NCI-H2107 treated with DMSO at 0.1 percent for 48 hours (cell line): ENCODE data around the gene AP2B1.
"Not testable (repeated sequence)": the region's sequence is repeated elsewhere in the genome, so short reads cannot be mapped to it uniquely, and the experiment has no call there.

Source experiments
- DNase-seq: peaks from one replicate; lab custom pipeline; 2025; ENCODE audit not compliant: unreplicated experiment; lab: John Stamatoyannopoulos, UW

Gene AP2B1

DNA sequence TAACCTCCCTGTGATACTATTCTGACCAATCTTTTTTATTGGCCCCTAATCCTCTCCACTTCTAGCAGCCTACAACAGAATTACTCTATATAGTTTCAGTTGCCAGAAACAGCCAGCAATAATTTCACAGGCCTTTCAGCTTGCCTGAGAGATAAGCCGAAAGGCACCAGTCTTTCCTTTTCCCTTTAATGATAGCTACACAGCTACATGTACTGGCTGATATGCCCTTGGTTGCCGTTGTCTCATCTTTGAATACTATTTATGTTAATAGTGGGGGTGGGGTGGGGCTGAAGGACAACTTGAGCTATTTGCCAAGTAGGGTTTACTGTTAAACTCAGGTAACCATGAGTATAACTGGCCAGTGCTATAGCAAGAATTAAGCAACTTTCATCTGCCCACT, 108.5 kb downstream of the AP2B1 start:
- no peak for DNase-seq

DNA sequence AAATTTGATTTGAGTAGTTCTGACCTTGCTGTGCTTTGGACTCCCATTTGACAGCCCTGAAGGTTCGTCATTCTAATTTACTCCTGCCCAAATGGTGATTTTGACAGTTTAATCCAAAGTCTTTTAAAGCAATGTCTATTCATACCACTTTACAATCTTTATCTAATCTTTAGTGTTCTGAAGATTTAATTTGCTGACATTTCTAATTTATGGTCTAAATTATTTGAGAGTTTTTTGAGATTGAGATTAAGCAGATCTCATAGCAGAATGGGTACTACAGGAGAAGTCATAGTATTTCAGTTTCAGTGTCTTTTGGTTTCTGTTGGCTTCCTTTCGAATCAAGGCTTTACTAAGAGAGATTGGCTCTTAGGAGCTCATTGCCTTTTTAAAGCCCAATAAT, 111.7 kb downstream of the AP2B1 start:
- no peak for DNase-seq

DNA sequence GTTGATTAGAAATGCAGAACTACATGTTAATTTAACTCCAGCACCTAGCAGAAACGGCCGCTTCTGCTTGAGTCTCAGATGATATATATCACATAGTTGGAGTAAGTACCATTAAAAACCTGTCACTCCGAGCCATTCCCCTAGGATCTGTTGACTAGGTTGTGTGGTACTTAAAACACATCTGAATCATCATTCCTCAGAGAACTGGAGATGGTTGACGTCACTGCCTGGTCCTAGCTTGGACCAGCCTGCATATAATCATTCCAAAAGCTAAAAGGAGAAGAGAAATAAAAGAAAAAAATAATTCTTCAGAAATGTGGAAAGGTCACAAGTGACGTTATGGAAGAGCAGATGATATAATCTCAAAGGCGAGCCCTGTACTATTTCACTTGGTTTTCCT, 113.0 kb downstream of the AP2B1 start:
- DNase-seq = no peak

DNA sequence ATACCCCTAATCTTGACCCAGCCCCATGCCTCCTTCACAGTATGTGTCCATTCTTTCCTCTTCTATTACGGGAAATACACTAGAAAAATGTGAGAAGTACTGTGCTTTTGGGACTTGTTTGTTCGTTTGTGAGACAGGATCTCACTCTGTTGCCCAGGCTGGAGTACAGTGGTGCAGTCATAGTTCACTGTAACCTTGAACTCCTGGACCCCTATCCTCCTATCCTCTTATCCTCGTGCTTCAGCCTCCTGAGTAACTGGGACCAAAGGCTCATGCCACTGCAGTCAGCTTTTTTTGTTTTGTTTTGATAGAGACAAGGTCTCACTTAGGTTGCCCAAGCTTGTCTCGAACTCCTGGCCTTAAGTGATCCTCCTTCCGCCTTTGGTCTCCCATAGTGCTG, 114.4 kb downstream of the AP2B1 start:
- DNase-seq = no peak

DNA sequence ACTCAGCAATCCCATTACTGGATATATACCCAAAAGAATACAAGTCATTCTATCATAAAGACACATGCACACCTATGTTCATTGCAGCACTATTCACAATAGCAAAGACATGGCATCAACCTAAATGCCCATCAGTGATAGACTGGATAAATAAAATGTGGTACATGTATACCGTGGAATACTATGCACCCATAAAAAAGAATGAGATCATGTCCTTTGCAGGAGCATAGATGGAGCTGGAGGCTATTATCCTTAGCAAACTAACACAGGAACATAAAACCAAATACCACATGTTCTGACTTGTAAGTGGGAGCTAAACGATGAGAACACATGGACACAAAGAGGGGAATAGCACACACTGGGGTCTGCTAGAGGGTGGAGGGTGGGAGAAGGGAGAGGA, 116.2 kb downstream of the AP2B1 start:
- not testable (repeated sequence) for DNase-seq

DNA sequence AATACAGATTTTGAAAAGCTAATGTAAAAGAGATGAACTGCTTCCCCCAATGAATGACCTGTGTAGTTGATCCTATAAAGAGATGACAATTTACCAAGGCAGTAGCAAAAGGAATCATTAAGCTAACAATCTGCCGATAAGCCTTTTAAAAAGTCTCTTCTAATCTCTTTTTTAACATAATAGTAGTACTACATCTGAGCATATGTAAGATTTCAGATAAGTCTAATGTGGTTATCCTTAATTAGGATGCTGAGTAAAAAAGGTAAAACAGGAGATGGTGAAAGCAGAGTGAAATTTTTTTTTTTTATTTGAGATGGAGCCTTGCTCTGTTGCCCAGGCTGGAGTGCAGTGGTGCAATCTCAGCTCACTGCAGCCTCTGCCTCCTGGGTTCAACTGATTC, 118.1 kb downstream of the AP2B1 start:
- DNase-seq = no peak

DNA sequence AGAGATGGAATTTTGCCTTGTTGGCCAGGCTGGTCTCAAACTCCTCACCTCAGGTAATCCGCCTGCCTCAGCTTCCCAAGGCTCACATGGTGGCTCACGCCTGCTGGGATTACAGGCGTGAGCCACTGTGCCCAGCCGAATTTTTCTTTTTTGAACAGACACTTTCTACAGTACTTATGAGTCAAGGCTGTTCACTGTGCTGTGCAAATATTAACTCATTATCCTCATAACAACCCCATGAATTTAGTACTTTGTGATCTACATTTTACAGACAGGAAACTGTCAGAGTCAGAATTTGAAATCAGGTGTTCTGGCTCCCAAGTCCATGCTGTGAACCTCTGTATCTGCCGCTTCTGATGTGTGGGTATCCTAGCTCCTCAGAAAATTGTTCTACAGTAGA, 118.6 kb downstream of the AP2B1 start:
- DNase-seq = no peak

DNA sequence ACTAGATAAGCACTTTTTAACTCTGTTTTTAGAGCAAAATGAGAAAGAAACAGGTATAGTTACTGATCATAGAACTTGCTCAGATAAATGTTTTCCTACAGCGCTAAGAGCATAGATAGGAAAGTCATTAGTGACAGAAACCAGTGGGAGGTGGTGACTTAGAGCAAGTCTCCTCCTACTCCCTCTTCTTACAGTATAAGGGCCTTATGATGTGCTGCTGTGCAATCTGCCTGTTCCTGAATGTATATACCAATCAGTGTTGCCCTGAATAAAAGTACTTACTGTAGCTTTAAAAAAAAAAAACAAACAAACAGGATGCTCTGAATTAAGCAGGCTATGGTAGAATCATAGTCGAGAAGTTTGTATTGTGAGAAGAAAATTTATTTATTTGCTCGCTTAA, 121.0 kb downstream of the AP2B1 start:
- DNase-seq = no peak

DNA sequence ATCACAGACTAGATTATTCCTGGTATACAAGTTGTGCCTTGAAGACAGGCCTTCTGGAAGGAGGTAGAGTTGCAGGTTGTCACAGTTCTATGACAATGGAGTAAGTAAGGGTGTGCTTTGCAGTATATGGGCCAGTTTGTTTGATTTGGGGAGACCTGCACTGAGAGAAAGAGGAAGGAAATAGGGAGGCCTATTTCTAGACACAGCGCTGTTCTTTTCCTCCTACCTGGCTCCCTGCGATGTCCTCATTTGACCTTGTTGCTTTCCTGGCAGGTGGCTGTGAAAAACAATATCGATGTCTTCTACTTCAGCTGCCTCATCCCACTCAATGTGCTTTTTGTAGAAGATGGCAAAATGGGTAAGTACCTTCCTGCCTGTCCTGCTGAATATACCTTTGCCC, 121.8 kb downstream of the AP2B1 start:
- peak; percentile 22 for DNase-seq

DNA sequence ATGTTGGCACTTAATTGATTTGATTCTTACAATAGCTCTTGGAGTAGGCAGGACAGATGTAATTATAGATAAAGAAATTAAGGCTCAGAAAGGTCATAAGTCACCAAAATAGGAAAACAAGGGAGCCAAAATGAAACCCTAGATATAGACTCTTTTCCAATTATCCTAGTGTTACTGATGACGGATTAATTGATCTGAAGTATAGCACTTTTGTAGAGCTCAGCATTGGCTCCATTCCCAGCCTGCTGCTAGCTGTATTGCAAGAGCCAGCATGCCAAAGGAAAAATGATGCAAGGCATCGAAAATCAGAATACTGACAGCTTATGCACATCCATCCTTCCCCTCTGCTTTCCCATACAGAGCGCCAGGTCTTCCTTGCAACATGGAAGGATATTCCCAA, 122.8 kb downstream of the AP2B1 start:
- no peak for DNase-seq

DNA sequence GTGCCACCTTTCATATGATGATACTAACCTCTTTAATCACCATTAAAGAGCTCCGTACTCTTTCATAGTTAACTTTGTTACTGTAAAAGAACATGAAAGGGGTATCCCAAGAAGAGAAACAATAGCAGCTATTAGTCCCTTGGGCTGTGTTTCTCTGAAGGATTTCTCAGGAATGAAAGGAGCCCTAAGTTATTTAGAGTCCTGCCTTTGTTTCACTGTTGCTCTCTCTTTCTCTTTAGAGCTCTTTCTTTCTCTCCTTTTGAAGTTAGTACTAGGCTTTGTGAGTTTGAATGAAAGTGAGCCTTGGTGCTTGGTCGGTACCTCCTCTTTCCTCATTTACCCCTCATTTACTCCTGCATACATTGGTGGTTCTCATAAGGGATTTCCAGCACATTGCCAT, 123.8 kb downstream of the AP2B1 start:
- DNase-seq = no peak

DNA sequence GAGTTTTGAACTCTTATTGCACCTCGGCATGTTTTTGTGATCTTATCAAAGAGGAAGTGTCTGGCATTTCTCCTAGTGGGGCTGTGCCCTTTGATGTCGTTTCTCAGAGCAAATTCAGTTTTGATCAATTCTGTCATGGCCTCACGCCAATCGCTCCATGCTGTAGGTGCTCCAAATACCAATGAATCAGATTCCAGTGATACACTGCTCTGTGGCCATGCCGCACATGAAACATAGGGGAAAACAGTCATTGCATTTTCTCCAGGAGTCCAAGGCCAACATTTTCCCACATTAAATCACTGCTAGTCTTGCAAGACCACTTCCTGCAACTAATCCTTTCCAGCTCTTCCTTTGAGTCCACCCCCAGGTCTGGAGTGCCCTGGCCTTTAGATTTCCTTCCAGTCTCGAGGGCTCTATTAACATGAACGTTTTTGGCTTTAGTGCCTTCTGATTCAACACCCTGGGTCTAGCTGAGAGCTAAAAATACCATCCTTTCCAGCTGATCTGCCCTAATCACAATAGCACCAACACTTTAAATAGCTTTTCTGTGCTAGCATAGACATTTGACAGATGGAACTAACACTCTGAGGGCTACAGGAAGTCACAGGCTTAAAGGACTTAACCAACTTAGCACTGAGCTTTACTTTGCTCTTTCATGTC, 126.1 kb downstream of the AP2B1 start:
- no peak for DNase-seq

DNA sequence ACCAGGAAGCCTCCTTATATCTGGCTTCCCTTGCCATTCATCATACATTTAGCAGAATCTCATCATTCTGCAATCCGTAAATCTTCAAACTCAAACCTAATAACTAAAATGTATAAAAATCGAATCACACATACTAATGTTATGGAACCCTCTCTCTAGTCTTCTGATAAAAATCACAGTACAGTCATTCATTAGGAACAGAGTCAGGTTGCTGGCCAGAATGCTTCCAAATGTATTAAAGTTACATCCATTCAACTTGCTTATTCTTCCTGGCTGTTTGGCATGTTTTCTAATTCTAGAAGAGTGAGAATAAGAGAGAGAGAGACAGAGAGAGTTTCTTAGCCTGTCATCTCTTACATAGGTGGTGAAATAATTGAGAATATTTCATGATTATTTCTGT, 127.9 kb downstream of the AP2B1 start:
- no peak for DNase-seq

DNA sequence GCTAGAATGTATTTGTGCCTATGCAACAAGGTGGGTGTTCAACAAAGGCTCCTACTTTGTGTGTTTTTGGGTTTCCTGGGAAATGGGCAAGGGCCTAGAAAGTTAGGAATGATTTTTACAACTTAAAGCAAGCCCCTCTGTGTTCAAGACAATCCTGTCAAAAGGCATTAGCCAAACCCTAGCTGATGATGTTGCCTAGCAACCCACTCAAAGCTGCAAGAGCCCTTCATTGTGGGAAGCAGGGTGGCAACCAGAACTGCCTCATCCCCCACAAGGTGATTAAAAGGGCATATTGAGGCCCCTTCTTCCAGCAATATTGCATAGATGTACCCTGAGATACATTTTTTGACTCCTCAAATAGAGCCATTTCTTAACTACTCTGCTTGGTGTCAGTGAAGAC, 128.3 kb downstream of the AP2B1 start:
- no peak for DNase-seq

DNA sequence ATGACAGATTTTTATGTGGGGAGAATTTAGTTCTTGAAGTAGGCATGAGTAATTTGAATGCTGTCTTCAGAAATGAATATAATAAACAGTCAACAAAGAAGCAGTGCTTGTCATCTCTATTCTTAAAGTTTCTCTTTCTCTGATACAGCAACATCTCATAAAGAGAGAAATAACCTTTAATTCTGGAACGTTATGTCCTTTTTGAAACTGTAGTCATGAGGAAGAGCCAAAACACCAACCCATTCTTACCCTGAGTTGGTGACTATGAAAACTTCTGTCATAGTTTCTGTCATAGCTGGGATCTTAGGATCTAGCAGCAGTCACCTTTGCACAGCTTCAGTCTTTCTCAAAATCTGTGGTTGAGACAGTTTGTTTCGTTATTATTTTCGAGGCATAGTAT, 129.1 kb downstream of the AP2B1 start:
- no peak for DNase-seq

DNA sequence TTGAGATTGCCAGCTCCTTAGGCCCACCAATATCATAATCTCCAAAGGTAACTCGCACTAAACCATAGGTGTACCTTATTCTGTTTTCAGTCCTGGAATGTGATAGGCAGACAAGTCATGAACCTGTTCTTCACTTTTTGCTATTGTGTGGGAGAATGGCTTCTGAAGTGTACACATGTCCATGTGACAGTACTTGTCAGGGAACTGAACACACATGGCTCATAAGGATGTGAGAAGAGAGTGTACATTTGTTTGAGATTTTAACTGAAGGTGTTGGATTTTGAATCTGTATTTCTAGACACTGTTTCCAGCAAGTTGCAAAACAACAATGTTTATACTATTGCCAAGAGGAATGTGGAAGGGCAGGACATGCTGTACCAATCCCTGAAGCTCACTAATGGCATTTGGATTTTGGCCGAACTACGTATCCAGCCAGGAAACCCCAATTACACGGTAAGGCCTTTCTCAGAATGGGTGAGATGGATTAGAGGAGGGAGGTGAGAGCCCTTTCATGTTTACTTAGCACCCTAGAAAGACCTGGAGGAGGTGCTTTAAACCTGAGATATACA, 129.9 kb downstream of the AP2B1 start:
- DNase-seq = no peak

DNA sequence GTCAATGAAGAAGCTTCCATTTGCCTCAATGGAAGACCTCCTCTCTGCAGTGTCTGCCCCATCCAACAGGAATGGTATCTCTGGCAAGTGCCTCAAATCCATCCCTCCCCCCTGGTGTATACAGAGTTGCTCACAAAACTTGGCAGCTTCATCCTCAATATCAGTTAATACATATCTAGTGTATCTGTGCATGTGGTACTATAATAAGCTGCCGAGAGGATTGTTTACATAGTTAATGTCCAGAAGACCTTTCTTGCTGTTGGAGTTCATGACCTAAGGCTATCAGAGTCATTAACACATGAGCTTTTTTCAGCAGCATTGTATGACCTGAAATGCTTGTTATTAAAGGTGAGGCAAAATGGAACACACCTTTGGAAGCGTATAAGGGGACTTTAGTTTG, 130.4 kb downstream of the AP2B1 start:
- no peak for DNase-seq

DNA sequence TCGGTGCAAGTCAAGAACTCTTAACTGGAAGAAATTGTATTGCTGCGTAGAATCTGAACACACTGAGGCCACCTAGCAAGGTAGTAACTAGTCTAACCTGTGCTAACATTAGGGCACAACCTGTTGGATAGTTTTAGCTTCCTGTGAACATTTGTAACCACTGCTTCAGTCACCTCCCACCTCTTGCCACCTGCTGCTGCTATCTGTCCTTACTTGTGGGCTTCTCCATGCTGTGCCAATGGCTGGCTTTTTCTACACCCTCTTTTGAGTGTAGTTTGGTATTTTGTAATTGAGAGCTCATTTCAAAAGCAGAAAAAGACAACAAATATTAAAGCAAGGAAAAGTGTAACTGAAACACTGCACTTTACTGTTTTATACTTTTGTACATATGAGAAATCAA, 136.6 kb downstream of the AP2B1 start:
- DNase-seq = no peak

DNA sequence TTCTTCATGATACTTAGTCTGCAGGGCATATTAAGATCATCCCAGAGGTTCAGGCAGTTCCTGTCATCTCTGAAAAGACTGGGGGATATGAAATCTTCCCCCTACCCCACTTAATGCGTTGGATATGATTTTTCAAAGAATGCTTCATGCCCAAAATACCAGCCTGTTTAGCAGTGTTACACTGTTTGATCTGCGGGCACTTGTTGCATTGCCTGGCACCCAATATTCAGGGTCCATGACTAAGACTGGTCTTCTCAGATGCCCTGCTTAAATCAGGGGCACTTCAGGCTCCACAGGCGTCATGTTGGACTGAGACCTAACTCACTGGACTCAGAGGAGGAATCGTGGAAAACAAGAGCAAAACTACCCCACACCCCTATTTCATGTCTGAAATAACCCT, 137.9 kb downstream of the AP2B1 start:
- DNase-seq = no peak

DNA sequence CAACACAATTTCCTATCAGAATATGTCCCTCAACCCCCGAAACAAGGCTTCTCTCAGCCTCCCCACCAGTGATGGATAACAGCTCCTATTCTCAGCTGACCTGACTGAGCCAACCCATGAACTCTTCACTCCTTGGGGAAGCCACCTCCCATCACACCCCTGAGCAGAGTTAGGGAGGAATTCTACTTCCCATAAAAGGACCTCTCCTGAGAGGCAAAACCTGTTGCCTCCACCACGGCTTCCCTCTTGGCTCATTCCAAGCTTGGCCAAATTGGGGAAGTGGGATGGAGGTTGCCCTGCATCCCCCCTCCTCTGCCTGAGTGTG, 138.6 kb downstream of the AP2B1 start:
- no peak for DNase-seq

DNA sequence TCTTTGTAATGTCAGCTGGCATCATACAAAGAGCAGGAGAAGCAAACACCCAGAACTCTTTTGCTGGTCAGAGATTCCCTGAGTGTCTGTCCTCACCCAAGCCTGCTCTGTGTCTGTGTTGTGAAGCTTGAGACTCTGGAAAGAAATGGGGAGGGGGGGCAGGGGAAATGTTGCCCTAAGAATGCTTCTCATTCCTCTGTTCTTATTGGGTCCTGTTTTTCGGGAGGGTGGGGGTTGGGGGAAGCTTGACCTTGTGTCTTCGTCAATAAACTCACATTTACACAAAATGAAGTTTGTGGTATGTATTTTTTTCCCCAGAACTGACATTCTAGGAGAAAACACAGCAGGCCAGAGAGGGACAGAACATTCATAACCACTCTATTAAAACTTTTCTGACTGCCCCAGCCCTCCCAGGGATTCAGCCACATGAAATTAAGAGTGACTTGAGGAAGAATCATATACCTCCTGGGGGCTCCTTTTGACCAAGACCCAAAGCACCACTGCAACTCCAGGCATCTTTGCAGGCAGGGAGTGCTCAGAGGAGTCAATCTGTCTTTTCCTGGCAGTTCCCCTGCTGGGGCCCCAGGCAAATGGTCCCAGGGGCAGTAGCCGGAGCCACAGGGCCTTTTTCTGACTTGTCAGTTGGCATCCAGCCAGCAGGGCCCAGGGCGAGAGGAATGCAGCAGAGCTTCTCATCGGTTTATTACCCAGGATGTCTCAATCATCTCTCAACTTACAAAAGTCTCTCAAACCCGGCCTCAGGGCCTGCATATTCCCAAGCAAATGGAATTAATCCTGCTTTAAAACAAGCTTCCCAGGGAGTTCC, 139.2 kb downstream of the AP2B1 start:
- DNase-seq = no peak

DNA sequence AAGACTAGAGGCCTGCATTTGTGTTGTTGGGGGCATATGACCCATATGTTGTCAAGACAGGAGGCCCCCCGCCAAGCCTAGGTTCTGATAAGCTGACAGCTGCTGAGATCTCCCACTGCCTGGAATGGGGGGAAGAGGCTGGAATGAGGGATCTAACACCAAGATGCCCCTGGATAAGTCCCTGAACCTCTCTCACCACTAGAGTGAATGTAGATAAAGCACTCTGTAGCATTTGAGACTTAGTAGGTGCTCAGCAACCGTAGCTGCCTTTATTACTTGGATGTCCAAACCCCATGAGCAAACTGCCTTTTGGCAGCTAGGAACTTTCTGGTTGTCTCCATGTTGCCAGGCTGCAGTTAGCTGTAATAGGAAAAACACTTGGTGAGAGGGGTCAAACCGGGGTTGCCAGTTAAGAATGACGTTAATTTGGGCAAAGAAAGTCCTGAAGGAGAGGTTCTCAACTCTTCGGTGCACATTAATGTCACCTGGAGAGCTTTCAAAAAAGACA, 139.9 kb downstream of the AP2B1 start:
- DNase-seq = no peak
